Spleen (tissue), 7 donors: ENCODE measurements around the gene MYT1.

Experiments
- POLR2A ChIP-seq, 3 donors: fragments of 450-650 bp; IDR thresholded peaks; one replicate each; pipeline ENCODE4 v1.5.1; 2017; ENCODE audit warnings: antibody characterized with exemption in 3 of 3, mild to moderate bottlenecking in 1 of 3
- POLR2AphosphoS5 ChIP-seq, 3 donors: sonication (generic); formaldehyde crosslinking; IDR thresholded peaks; one replicate each; pipeline ENCODE4 v1.5.1; 2017; ENCODE audit warnings: antibody characterized with exemption in 3 of 3
- TF ChIP-seq, protein P1 (sequence below), 11 experiments: fragments of 200-600 bp in 7 of 11; fragments of 450-650 bp in 4 of 11; sonication (generic) in 4 of 11; IDR thresholded peaks in 8 of 11; conservative IDR thresholded peaks in 3 of 11; 1 replicate in 7 of 11; 2 replicates in 4 of 11; pipeline versions ENCODE4 v1.4.0 to v1.8.0; 2016 to 2021; ENCODE audit warnings: antibody characterized with exemption in 11 of 11, inconsistent platforms in 4 of 11, mild to moderate bottlenecking in 1 of 11
- donor health status: DM: no; HTN: no; CAD: no; lungs with moderate emphysema.
- donor health status: DM: no; HTN: no; CAD: no.
- donor health status: DM: no; HTN: no; CAD: no.

DNA sequence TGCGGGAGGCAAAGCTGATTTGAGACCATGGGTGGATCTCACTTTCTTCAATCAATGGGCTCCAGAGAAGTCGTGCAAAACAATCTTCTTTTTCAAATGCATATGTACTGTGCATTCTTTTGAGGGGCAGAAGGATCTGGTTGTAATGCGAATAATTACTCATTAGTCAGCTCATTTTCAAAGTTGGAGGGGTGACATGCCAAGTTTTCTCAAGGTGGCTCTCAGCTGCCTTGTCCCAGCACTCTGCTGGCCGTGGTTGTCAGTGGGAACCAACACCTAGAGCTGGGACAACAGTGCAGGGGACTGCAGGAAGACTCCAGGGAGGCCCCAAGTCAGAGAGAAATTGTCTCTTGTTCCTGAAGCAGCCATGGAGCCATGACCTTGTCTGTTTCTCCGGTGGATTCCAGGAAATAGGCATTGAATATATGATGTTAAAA is 25.3 kb downstream of the MYT1 start:
- TF ChIP-seq, protein P1, sequence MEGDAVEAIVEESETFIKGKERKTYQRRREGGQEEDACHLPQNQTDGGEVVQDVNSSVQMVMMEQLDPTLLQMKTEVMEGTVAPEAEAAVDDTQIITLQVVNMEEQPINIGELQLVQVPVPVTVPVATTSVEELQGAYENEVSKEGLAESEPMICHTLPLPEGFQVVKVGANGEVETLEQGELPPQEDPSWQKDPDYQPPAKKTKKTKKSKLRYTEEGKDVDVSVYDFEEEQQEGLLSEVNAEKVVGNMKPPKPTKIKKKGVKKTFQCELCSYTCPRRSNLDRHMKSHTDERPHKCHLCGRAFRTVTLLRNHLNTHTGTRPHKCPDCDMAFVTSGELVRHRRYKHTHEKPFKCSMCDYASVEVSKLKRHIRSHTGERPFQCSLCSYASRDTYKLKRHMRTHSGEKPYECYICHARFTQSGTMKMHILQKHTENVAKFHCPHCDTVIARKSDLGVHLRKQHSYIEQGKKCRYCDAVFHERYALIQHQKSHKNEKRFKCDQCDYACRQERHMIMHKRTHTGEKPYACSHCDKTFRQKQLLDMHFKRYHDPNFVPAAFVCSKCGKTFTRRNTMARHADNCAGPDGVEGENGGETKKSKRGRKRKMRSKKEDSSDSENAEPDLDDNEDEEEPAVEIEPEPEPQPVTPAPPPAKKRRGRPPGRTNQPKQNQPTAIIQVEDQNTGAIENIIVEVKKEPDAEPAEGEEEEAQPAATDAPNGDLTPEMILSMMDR (IDR thresholded peaks at IDR 0.05 in 8 of 11, conservative IDR thresholded peaks at IDR 0.05 in 3 of 11): no peak
- TF ChIP-seq POLR2A (IDR thresholded peaks at IDR 0.05): no peak
- no peak for TF ChIP-seq POLR2AphosphoS5 (IDR thresholded peaks at IDR 0.05)
